ENCODE data around the gene ANXA6. TPM values are rescaled to one million over a fixed set of nuclear protein-coding genes. Genes with fewer than 3 reads are reported as not detected.

The ANXA6 gene
- total RNA-seq, 1 donor from 2014 or later, result 143 TPM

GRCh38 chr5:151084363-151084762, 73.2 kb downstream of the ANXA6 start:
- Histone ChIP-seq H3K27ac (peak overlapping the region; percentile 65), H3K36me3 (no peaks in the 10 kb centered on the region), H3K4me3 (no peak overlapping the region), H3K4me1 (peaks cover 63% of the 10 kb centered on the region), H3K27me3 (no peaks in the 10 kb centered on the region), H3K9me3 (no peaks in the 10 kb centered on the region)
- ATAC-seq, result no peak
- no peak for DNase-seq
- TF ChIP-seq CTCF (IDR thresholded peaks at IDR 0.05), result no peak
- intact Hi-C loops (cut with DNase I), result no loop called here

- ATAC-seq (peak; percentile 9), DNase-seq (peak; percentile 70)
- H3K9me3 ChIP-seq, result no peaks in the 10 kb centered on the region
- TF ChIP-seq CTCF (IDR thresholded peaks at IDR 0.05), result no peak
- no peaks in the 10 kb centered on the region for H3K27me3 ChIP-seq
- H3K36me3 ChIP-seq, result peaks cover 4% of the 10 kb centered on the region
- peaks cover 70% of the 10 kb centered on the region for H3K4me1 ChIP-seq
- intact Hi-C loops (cut with DNase I), result no loop called here
- peak overlapping the region; percentile 56 for H3K27ac ChIP-seq
- no peak overlapping the region for H3K4me3 ChIP-seq
Observed at GRCh38 chr5:151083081-151083676, 74.4 kb downstream of the ANXA6 start.

- peaks cover 78% of the 10 kb centered on the region for H3K4me1 ChIP-seq
- ATAC-seq (no peak), DNase-seq (peak; percentile 35)
- H3K4me3 ChIP-seq, result peak overlapping the region; percentile 87
- peak overlapping the region; percentile 97 for H3K27ac ChIP-seq
- intact Hi-C loops (cut with DNase I), result no loop called here
- peaks cover 4% of the 10 kb centered on the region for H3K36me3 ChIP-seq
- no peaks in the 10 kb centered on the region for H3K27me3 ChIP-seq
- peak; percentile 25 for TF ChIP-seq CTCF (IDR thresholded peaks at IDR 0.05)
- no peaks in the 10 kb centered on the region for H3K9me3 ChIP-seq
Observed at GRCh38 chr5:151082282-151082902, 75.2 kb downstream of the ANXA6 start.

- TF ChIP-seq CTCF (IDR thresholded peaks at IDR 0.05), result no peak
- Histone ChIP-seq H3K27ac (peak overlapping the region; percentile 97), H3K4me1 (peaks cover 78% of the 10 kb centered on the region), H3K36me3 (peaks cover 4% of the 10 kb centered on the region), H3K4me3 (peak overlapping the region; percentile 87), H3K27me3 (no peaks in the 10 kb centered on the region), H3K9me3 (no peaks in the 10 kb centered on the region)
- intact Hi-C loops (cut with DNase I), result no loop called here
- DNase-seq, result no peak
- ATAC-seq, result no peak
Observed at GRCh38 chr5:151081431-151082281, 75.9 kb downstream of the ANXA6 start.

- Histone ChIP-seq H3K27ac (peak within 1 kb of the TSS; percentile 97), H3K27me3 (no peaks in the 10 kb centered on the region), H3K4me3 (peak within 1 kb of the TSS; percentile 87), H3K9me3 (no peaks in the 10 kb centered on the region), H3K36me3 (peaks cover 4% of the 10 kb centered on the region), H3K4me1 (peaks cover 78% of the 10 kb centered on the region)
- intact Hi-C loops (cut with DNase I), result no loop called here
- DNase-seq (peak; percentile 97), ATAC-seq (peak; percentile 96)
- no peak for TF ChIP-seq CTCF (IDR thresholded peaks at IDR 0.05)
Observed at GRCh38 chr5:151080613-151081430, 76.8 kb downstream of the ANXA6 start, which contains the start of gene TNIP1. Gene TNIP1 (minus strand): TSS chr5:151081034. CDS start chr5:151065095, 15,939 bp downstream.
